DLD1 (cell line): ENCODE data around the gene HACE1.
"Not testable (repeated sequence)": the region's sequence is repeated elsewhere in the genome, so short reads cannot be mapped to it uniquely, and the experiment has no call there.

Source experiments
- in situ Hi-C: cut with HindIII; loops from 2 replicates; pipeline ENCODE4 v1.10.0; 2017; ENCODE audit warnings: low sequenced_read_pairs

Gene HACE1

GRCh38 chr6:104829183-104829958 lies 30.3 kb downstream of the HACE1 start:
- in situ Hi-C loops: no loop called here

GRCh38 chr6:104828478-104828877 lies 31.2 kb downstream of the HACE1 start:
- in situ Hi-C loops: no loop called here

- in situ Hi-C loops: not testable (repeated sequence)
These were observed 38.9 kb downstream of the HACE1 start for GRCh38 chr6:104820820-104821219.

GRCh38 chr6:104816125-104816524 lies 43.6 kb downstream of the HACE1 start:
- in situ Hi-C loops: no loop called here

GRCh38 chr6:104814743-104815142 lies 45.0 kb downstream of the HACE1 start:
- in situ Hi-C loops: no loop called here

- in situ Hi-C loops: no loop called here
These were observed 46.2 kb downstream of the HACE1 start for GRCh38 chr6:104813552-104813951.

GRCh38 chr6:104809116-104809515 lies 50.6 kb downstream of the HACE1 start:
- in situ Hi-C loops: no loop called here

- in situ Hi-C loops: not testable (repeated sequence)
These were observed 54.4 kb downstream of the HACE1 start for GRCh38 chr6:104805335-104805734.

GRCh38 chr6:104799134-104799657 lies 60.5 kb downstream of the HACE1 start:
- in situ Hi-C loops: no loop called here

- in situ Hi-C loops: no loop called here
These were observed 63.5 kb downstream of the HACE1 start for GRCh38 chr6:104796031-104796785.

- in situ Hi-C loops: no loop called here
These were observed 64.4 kb downstream of the HACE1 start for GRCh38 chr6:104795363-104795762.

GRCh38 chr6:104789770-104790190 lies 69.9 kb downstream of the HACE1 start:
- in situ Hi-C loops: no loop called here

- in situ Hi-C loops: no loop called here
These were observed 71.3 kb downstream of the HACE1 start for GRCh38 chr6:104788400-104788799.

GRCh38 chr6:104787305-104787704 lies 72.4 kb downstream of the HACE1 start:
- in situ Hi-C loops: no loop called here

GRCh38 chr6:104784884-104785283 lies 74.8 kb downstream of the HACE1 start:
- in situ Hi-C loops: no loop called here

- in situ Hi-C loops: no loop called here
These were observed 88.4 kb downstream of the HACE1 start for GRCh38 chr6:104771258-104771832.

GRCh38 chr6:104768906-104769305 lies 90.8 kb downstream of the HACE1 start:
- in situ Hi-C loops: no loop called here

- in situ Hi-C loops: no loop called here
These were observed 93.1 kb downstream of the HACE1 start for GRCh38 chr6:104766595-104766994.

GRCh38 chr6:104754788-104755409 lies 104.8 kb downstream of the HACE1 start:
- in situ Hi-C loops: no loop called here

- in situ Hi-C loops: no loop called here
These were observed 106.5 kb downstream of the HACE1 start for GRCh38 chr6:104753251-104753650.

GRCh38 chr6:104750449-104750848 lies 109.3 kb downstream of the HACE1 start:
- in situ Hi-C loops: no loop called here
